IPS DF 19.7 (cell line): Measurements from ENCODE around the gene DPF3.
"Not testable (repeated sequence)": the region's sequence is repeated elsewhere in the genome, so short reads cannot be mapped to it uniquely, and the experiment has no call there.

Experiments
- DNase-seq: peaks from one replicate; pipeline ENCODE4 v3.0.0-alpha.2; 2013; ENCODE audit warnings: low read depth, low spot score

DPF3 gene

DNA sequence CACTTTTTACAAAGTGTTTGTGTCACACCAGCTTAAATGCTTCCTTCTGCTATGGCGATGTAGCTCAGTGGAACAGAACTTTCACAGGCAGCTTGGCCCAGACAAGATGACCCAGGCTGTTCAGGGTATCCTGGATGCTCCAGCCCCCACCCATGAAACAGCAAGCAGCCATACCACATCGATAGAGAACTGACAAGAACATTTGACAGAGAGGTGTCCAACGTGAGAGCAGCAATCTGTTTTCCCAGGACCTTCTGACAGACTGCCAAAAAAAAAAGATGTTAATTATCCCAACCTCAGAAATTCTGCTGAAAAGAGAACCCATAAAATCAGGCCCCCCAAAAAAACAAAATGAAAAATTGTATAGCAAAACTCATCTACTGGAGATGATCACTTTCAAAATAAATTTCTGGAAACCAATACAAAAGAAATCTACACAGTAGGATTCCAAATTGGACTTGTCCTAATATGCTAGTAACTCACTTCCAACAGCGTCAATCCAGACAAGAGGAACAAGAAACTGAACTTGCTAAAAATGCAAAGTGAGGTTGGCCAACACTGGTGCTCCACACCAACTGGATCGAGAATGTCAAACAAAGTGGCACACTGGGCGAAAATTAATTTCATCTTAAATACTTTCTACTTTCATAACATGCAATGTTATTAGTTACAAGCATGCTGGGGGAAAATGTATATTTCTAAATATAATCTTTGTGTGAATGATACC is 118.8 kb downstream of the DPF3 start:
- DNase-seq: no peak

- no peak for DNase-seq
These were observed 119.8 kb downstream of the DPF3 start for GRCh38 chr14:72774141-72774540.

DNA sequence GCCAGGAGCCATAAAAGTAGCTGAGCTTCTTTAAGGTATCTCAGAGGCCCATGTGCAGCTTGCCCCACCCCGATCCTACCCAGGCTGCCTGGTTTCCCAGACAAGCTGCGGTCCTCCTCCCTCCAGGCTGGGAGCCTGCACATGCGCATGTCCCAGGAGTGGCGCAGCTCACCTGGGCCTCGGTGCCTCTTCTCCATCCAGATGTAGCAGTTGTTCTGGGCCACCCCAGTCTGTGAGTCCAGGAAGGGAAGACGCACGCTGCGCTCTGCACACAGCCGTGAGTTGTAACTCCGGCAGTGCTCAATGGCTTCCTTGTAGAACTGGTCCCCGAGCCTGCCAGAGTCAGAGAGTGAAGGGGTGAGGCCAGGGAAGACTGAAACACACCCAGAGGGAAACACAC is 122.3 kb downstream of the DPF3 start:
- no peak for DNase-seq

DNA sequence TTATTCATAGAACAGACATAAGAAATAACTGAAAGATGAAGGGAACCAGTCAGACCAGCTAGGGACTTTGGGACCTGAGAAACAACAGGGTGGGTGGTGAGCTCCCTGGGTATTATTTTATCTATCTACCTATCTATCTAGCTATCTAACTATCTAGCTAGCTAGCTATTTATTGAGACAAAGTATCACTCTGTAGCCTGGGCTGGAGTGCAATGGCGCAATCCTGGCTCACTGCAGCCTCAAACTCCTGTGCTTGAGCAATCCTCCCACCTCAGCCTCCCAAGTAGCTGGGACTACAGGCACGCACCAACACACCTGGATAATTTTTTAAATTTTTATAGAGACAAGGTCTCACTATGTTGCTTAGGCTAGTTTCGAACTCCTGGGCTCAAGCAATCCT is 127.6 kb downstream of the DPF3 start:
- DNase-seq: no peak

GRCh38 chr14:72763892-72764291 is 130.0 kb downstream of the DPF3 start:
- DNase-seq: no peak

- no peak for DNase-seq
These were observed 134.2 kb downstream of the DPF3 start for GRCh38 chr14:72759670-72760069.

DNA sequence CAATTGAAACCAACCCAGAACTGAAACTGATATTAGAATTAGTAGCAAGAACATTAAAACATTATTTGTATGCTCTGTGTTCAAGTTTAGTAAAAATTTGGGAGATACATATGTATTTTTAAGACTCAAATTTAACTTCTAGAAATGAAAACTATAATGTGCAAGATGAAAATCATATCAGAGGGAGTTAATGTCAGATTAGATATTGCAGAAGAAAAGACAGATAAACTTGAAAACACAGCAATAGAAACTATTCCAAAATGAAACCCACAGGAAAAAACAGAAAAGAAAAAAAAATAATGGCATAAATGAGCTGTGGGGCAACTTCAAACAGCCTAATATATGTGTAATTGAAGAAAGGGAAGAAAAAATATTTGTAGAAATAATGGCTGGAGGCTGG is 134.9 kb downstream of the DPF3 start:
- no peak for DNase-seq

DNA sequence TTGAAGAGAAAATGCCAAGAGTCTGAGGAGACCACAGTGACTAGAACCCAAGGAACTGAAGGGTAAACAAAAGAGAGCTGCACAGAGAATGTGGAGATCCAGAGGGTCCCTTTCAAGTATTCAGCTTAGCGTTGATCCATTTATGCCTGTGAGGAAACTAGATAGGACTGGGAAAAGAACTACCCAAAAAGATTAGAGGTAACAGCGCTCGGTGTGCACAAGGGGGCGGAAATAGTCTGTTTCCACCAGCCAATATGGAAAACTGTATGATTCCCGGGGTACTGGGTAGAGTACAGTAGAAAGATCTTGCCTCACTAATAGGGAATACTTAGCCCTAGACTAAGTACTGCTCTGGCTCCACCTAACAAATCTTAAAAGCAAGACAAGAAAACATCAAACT is 135.5 kb downstream of the DPF3 start:
- DNase-seq: no peak

- DNase-seq: no peak
These were observed 136.9 kb downstream of the DPF3 start for GRCh38 chr14:72756967-72757366.

GRCh38 chr14:72755766-72756165 is 138.1 kb downstream of the DPF3 start:
- no peak for DNase-seq

GRCh38 chr14:72754949-72755348 is 139.0 kb downstream of the DPF3 start:
- no peak for DNase-seq

- DNase-seq: no peak
These were observed 140.0 kb downstream of the DPF3 start for GRCh38 chr14:72753879-72754400.

DNA sequence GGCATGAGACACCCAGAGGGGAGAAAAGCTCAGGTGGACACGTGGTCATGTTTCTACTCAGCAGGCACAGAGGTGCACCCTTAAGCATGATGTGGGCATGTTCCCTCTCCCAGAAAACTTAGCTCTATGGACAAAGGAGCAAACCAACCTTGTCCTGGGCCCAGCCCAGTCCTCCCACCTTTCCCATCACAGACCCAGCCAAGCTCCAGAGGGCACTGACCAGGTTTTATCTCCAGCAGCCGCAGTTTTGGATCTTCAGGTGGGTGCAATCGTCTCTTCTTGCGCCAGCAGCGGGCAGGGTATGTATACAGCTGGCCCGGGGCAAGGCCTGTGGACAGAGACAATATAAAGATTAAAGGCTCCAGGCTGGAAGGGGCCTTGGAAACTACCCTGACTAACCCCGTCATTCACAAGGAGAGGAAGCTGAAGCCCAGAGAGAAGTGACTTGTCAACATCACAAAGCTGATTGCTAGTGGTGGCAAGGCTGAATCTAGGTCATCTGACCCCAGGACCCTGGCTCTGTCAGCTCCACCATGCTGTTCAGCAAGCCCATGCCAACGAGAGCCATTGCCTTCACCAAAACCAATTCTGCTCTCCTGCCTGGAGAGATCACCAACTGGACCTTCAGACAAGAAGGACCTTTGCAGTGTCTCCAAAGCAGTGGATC is 140.7 kb downstream of the DPF3 start:
- DNase-seq: no peak

DNA sequence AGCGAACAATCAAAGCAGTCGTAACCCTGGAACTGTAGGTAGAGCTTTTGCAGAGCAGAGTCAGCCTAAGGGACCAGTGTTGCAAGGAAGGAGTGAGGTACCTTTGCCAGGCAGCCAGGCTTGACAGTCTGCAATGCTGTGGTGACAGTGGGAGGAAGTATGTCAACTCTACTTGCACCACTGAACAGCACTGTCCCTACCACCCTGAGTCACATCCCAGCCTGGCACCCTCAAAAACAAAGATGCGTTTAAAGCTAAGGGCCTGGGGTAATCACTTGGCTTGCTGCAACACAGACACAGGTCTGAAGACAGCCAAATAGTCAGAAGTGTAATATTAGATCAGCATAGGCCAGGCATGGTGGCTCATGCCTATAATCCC is 141.9 kb downstream of the DPF3 start:
- DNase-seq: no peak

DNA sequence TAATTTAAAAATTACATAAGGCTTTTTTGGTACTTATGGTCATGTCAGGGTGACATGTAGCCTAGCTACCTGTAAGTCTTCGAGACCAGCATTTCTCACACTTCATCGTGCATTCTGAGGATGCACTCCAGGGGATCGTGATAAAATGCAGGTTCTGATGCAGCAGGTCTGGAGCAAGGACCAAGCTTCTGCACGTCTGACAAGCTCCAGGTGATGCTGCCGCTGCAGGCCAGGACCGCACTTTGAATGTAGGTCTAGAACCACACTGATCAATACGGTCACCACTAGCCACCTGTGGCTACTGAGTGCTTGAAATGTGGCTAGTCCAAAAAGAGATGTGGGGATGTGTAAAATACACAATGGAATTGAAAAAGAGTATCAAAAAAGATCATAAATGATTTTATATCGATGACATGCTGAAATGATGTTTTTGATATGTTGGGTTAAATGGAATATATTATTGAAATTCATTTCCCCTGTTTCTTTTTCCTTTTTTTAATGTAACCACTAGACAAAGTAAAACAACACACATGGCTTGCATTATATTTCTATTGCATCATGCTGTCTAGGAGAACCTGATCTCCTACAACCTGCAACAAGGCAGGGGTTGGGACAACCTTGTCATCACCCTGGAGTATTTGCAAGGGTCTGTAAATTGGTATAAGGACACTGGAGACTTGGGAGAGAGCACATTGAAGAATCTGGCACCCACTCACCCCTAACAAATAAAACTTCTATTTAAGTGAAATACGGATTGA is 142.4 kb downstream of the DPF3 start:
- DNase-seq: no peak

- DNase-seq: not testable (repeated sequence)
These were observed 145.0 kb downstream of the DPF3 start for GRCh38 chr14:72748921-72749320.

- DNase-seq: no peak
These were observed 146.2 kb downstream of the DPF3 start for GRCh38 chr14:72747652-72748051.

GRCh38 chr14:72745991-72746980 is 147.6 kb downstream of the DPF3 start:
- no peak for DNase-seq

- DNase-seq: no peak
These were observed 148.4 kb downstream of the DPF3 start for GRCh38 chr14:72745546-72745945.

GRCh38 chr14:72744416-72745120 is 149.3 kb downstream of the DPF3 start:
- DNase-seq: no peak

DNA sequence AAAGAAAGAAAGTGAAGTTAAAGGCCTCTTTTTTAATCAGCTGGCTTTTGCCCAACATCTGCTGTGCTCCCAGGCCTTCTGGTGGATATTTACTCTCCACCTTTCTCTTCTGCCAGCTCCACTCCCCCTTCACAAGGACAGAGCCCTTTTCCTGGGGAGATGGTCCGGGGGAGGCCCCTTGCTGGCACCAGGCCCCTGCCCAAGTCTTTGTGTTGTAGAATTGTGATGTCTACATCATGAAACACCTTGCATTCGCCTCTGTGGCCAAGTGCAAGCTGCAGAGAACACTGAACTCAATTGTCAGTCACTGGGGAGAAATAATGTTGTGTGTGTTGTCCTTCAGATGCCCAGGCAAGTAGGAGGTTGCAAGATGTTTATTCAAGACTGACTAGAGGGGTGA is 150.3 kb downstream of the DPF3 start:
- no peak for DNase-seq
